RWPE2 (cell line): Measurements from ENCODE around the gene SOX8.

Experiments used
- ATAC-seq: fragments of 200-7000 bp; cut with Tn5 transposase; 3 replicates; pipeline ENCODE4 v1.9.1; 2021; ENCODE audit warnings: low read depth
- DNase-seq: peaks from one replicate; pipeline ENCODE4 v3.0.0-alpha.2; 2020; ENCODE audit warnings: low spot score
- H3K27ac ChIP-seq: fragments of 450-650 bp; 2 replicates; pipeline ENCODE4 v1.5.1; 2017; ENCODE audit warnings: mild to moderate bottlenecking; ENCODE audit not compliant: poor library complexity, severe bottlenecking
- H3K27me3 ChIP-seq: fragments of 250-450 bp; sonication (Bioruptor Pico); 2 replicates; pipeline ENCODE4 v1.5.1; 2021; ENCODE audit warnings: mild to moderate bottlenecking, moderate library complexity; ENCODE audit not compliant: insufficient read depth, poor library complexity, severe bottlenecking
- H3K36me3 ChIP-seq: fragments of 250-450 bp; sonication (Bioruptor Pico); 2 replicates; pipeline ENCODE4 v1.5.1; 2020; ENCODE audit warnings: low read depth, mild to moderate bottlenecking, moderate library complexity
- H3K4me1 ChIP-seq: fragments of 250-450 bp; sonication (Bioruptor Pico); 2 replicates; pipeline ENCODE4 v1.5.1; 2021; ENCODE audit warnings: mild to moderate bottlenecking, moderate library complexity; ENCODE audit not compliant: insufficient read depth, poor library complexity, severe bottlenecking
- H3K4me3 ChIP-seq: fragments of 250-450 bp; sonication (Bioruptor Pico); 2 replicates; pipeline ENCODE4 v1.5.1; 2021; ENCODE audit warnings: mild to moderate bottlenecking, moderate library complexity; ENCODE audit not compliant: severe bottlenecking
- H3K9me3 ChIP-seq: fragments of 250-450 bp; sonication (Bioruptor Pico); 2 replicates; pipeline ENCODE4 v1.5.1; 2021; ENCODE audit warnings: mild to moderate bottlenecking, moderate library complexity; ENCODE audit not compliant: severe bottlenecking
- CTCF ChIP-seq: fragments of 450-650 bp; IDR thresholded peaks from one replicate; pipeline ENCODE4 v1.5.1; 2017; ENCODE audit warnings: mild to moderate bottlenecking, moderate library complexity; ENCODE audit not compliant: poor library complexity, severe bottlenecking

The SOX8 gene

GRCh38 chr16:959232-960040 is 22.1 kb upstream of the SOX8 start:
- Histone ChIP-seq H3K36me3 (no peaks in the 10 kb centered on the region), H3K4me1 (peaks cover 5% of the 10 kb centered on the region), H3K27ac (no peak overlapping the region), H3K9me3 (no peaks in the 10 kb centered on the region), H3K27me3 (no peaks in the 10 kb centered on the region), H3K4me3 (no peak overlapping the region)
- TF ChIP-seq CTCF: no peak
- no peak for DNase-seq
- ATAC-seq: no peak

- Histone ChIP-seq H3K27me3 (no peaks in the 10 kb centered on the region), H3K4me3 (no peak overlapping the region), H3K4me1 (peaks cover 5% of the 10 kb centered on the region), H3K27ac (no peak overlapping the region), H3K36me3 (no peaks in the 10 kb centered on the region), H3K9me3 (peaks cover 13% of the 10 kb centered on the region)
- TF ChIP-seq CTCF: no peak
- no peak for DNase-seq
- no peak for ATAC-seq
Measured at GRCh38 chr16:962366-962765, 19.2 kb upstream of the SOX8 start.

GRCh38 chr16:962901-963814 is 18.4 kb upstream of the SOX8 start:
- Histone ChIP-seq H3K4me1 (peaks cover 5% of the 10 kb centered on the region), H3K36me3 (no peaks in the 10 kb centered on the region), H3K27me3 (no peaks in the 10 kb centered on the region), H3K4me3 (no peak overlapping the region), H3K9me3 (peaks cover 13% of the 10 kb centered on the region), H3K27ac (no peak overlapping the region)
- DNase-seq (no peak), ATAC-seq (no peak)
- no peak for TF ChIP-seq CTCF

GRCh38 chr16:963913-964312 is 17.7 kb upstream of the SOX8 start:
- no peaks in the 10 kb centered on the region for H3K36me3 ChIP-seq
- H3K27me3 ChIP-seq: no peaks in the 10 kb centered on the region
- peaks cover 13% of the 10 kb centered on the region for H3K9me3 ChIP-seq
- DNase-seq (no peak), ATAC-seq (0 out of 3 replicates have a peak, but pooled peaks have one; percentile 17)
- H3K4me3 ChIP-seq: no peak overlapping the region
- H3K4me1 ChIP-seq: peaks cover 5% of the 10 kb centered on the region
- no peak overlapping the region for H3K27ac ChIP-seq
- no peak for TF ChIP-seq CTCF
